Activated naive CD8-positive, alpha-beta T cell treated with anti-CD3 and anti-CD28 coated beads for 36 hours (primary cell): ENCODE results near the gene AGPAT3. TPM values are rescaled to one million over a fixed set of nuclear protein-coding genes. Genes with fewer than 3 reads are reported as not detected.
"Not testable (repeated sequence)": the region's sequence is repeated elsewhere in the genome, so short reads cannot be mapped to it uniquely, and the experiment has no call there.

Source experiments
- DNase-seq: peaks from one replicate; pipeline ENCODE4 v3.0.0; 2021
- H3K27ac Mint-ChIP-seq: one replicate; pipeline ENCODE4 v1.8.0; 2022; ENCODE audit warnings: mild to moderate bottlenecking, moderate library complexity, mixed read lengths
- H3K27me3 Mint-ChIP-seq: one replicate; pipeline ENCODE4 v1.8.0; 2022; ENCODE audit warnings: mild to moderate bottlenecking, mixed read lengths
- H3K36me3 Mint-ChIP-seq: one replicate; pipeline ENCODE4 v1.8.0; 2021; ENCODE audit warnings: mild to moderate bottlenecking, mixed read lengths
- H3K4me1 Mint-ChIP-seq: one replicate; pipeline ENCODE4 v1.8.0; 2021; ENCODE audit warnings: mixed read lengths
- H3K4me3 Mint-ChIP-seq: one replicate; pipeline ENCODE4 v1.8.0; 2022; ENCODE audit warnings: mild to moderate bottlenecking, moderate library complexity, mixed read lengths
- H3K9me3 Mint-ChIP-seq: one replicate; pipeline ENCODE4 v1.8.0; 2022; ENCODE audit warnings: mixed read lengths
- total RNA-seq, 2 experiments: library from RNA; stranded (reverse); gene quantifications; one replicate each; pipeline ENCODE4 v1.2.3, GENCODE V29; 2021

AGPAT3 gene
- total RNA-seq, 2 experiments from 2014 or later = 61.2 to 66.0 TPM

DNA sequence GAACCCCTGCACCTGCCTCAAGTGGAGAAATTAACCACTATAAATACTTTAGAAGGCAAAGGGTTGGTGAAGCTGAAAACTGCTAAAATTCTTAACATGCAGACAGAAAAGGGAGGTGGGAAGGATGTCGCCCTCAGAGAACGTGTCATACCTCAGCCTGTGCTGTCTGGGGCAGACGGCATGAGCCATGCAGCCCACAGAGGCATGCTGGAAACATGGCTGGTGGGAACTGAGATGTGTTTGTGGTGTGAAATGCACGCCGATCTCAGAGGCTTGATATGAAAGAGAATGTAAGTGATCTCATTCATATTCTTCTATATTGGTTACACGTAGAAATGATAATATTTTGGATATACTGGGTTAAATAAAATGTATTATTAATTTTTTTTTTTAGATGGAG lies 16.3 kb downstream of the AGPAT3 start:
- H3K4me3 Mint-ChIP-seq = no peak overlapping the region
- DNase-seq = peak; percentile 48
- H3K36me3 Mint-ChIP-seq = peaks cover 21% of the 10 kb centered on the region
- H3K27me3 Mint-ChIP-seq = no peaks in the 10 kb centered on the region
- H3K27ac Mint-ChIP-seq = peak overlapping the region; percentile 14
- no peaks in the 10 kb centered on the region for H3K9me3 Mint-ChIP-seq
- peaks cover 57% of the 10 kb centered on the region for H3K4me1 Mint-ChIP-seq

DNA sequence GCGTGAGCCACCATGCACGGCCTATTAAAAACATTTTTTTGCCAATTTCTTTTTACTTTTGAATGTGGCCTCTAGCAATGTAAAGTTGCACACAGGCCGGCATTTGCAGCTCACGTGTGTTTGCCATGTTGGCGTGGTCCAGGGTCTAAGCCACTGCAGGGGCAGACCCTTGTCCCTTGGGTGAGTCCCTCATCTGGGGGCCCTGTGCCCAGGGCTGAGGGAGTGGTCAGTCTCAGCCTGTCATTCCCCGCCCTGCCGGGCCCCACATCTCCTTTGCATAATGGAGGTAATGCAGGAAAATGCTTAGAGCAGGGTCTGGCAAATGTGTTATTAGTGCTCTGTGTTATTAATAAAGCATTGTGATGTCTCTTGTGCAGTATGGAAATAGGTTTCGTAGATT lies 16.9 kb downstream of the AGPAT3 start:
- no peak for DNase-seq
- Mint-ChIP-seq H3K27me3 (no peaks in the 10 kb centered on the region), H3K27ac (no peak overlapping the region), H3K4me3 (no peak overlapping the region), H3K36me3 (peaks cover 16% of the 10 kb centered on the region), H3K9me3 (no peaks in the 10 kb centered on the region), H3K4me1 (peaks cover 58% of the 10 kb centered on the region)

DNA sequence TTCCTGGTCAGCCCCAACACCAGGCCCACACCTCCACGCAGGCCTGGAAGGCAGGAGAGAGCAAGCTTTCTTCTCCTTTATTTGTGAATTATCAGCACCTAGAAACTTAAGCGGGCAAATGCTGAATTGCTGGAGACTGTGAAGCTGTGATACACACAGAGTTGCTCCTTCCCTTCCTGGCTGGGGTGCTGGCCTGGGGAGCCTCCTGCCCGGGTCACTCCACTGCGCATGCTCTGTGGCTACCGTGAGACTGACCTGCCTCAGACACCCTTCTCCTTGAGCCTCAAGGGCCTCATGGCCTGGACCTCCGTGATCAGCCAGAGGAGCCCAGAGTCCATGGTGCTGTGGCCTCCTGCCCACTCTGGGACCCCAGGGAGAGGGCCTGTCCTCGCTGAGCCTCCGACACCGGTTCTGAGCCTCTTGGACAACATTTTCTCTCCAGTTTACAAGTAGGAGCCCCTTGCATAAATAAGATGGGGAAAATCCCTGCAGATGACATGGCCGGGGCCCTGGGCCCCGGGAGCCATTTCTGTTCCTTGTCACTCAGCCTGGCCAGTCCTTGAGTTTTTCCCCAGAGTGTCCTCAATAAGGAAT lies 18.0 kb downstream of the AGPAT3 start:
- Mint-ChIP-seq H3K36me3 (peaks cover 13% of the 10 kb centered on the region), H3K4me1 (peaks cover 61% of the 10 kb centered on the region), H3K27me3 (no peaks in the 10 kb centered on the region), H3K9me3 (no peaks in the 10 kb centered on the region), H3K27ac (no peak overlapping the region), H3K4me3 (no peak overlapping the region)
- DNase-seq = no peak

DNA sequence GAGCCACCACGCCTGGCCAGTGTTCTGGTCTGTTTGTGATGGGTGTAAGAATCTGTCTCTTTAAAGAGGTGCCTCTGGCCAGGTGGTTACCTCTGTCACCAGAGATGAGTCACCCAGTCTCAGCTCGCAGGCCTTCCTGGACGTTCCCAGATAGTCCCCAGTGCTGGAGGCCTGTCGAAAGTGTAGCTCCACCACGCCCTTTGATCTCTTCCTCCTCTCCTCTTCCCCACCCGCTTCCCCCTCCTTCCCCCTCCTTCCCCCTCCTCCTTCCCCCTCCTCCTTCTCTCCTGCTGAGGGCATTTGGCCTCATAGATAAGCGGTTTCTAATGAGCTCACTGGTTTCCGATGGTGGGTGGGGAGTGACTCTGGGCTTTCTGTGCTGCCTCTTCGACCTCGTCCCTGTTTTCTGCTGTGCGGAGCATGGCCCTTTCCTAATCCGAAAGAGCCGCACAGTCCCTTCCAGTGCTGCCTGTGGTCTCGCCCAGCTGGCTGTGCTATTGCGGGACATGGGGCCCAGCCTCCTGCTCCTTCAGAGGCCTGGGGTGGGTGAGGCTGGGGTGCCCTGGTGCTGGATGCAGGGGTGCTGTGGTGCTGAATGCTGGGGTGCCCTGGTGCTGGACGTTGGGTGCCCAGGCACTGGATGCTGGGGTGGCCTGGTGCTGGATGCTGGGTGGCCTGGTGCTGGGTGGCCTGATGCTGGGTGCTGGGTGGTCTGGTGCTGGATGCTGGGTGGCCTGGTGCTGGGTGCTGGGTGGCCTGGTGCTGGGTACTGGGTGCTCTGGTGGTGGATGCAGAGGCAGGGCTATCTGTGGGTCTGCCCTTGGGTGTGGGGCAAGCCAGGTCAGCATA lies 19.2 kb downstream of the AGPAT3 start:
- peaks cover 66% of the 10 kb centered on the region for H3K4me1 Mint-ChIP-seq
- peak; percentile 31 for DNase-seq
- H3K4me3 Mint-ChIP-seq = peak overlapping the region; percentile 52
- H3K9me3 Mint-ChIP-seq = no peaks in the 10 kb centered on the region
- H3K27ac Mint-ChIP-seq = peak overlapping the region; percentile 77
- H3K27me3 Mint-ChIP-seq = no peaks in the 10 kb centered on the region
- H3K36me3 Mint-ChIP-seq = peaks cover 13% of the 10 kb centered on the region

DNA sequence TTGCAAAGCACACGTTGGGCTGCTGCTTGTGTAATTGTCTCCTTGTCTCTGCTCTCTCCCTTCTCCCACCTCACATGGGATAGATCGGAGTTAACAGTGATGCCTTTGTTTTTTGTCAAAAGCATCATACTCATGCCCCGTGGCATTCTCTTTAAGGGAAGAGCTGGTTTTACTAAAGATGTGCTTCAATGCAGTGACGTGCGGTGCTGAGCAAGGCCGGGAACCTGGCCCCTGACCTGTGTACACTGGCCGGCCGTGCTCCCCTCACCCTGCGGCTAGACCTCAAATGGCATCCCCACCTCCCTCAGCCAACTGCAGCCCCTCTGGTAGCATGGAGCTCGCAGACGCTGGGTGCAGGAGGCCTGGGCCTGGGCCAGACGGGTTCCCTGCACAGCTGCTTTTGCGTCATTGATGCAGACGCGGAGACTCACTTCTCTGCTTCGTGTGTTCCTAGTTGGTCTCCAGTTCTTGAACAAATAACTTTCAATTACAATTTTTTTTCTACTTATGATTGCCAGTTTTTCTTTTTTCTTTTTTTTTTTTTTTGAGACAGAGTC lies 19.9 kb downstream of the AGPAT3 start:
- H3K9me3 Mint-ChIP-seq = no peaks in the 10 kb centered on the region
- H3K36me3 Mint-ChIP-seq = peaks cover 18% of the 10 kb centered on the region
- no peak overlapping the region for H3K4me3 Mint-ChIP-seq
- no peak for DNase-seq
- H3K4me1 Mint-ChIP-seq = peaks cover 68% of the 10 kb centered on the region
- no peaks in the 10 kb centered on the region for H3K27me3 Mint-ChIP-seq
- H3K27ac Mint-ChIP-seq = peak overlapping the region; percentile 54

DNA sequence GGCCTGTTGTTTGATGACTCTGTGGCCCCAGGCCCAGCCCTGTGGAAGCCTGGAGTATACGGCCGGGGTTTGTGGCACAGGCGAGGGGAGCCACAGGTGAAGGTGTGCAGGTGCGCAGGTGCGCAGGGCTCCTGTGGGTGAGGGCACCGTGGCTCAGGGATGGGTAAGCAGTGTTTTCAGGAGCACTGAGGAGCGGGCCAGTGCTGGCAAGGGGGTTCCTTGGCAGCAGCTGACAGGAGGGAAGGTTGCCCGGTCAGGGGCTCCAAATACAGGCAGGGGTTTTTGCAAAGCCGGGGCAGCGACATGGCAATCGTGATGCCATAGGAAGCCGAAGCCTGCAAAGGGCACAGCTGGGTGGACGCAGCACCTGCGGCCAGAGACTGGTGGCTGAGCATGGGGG lies 20.7 kb downstream of the AGPAT3 start:
- no peak overlapping the region for H3K4me3 Mint-ChIP-seq
- peaks cover 63% of the 10 kb centered on the region for H3K4me1 Mint-ChIP-seq
- H3K27ac Mint-ChIP-seq = no peak overlapping the region
- peaks cover 20% of the 10 kb centered on the region for H3K36me3 Mint-ChIP-seq
- no peak for DNase-seq
- H3K9me3 Mint-ChIP-seq = no peaks in the 10 kb centered on the region
- no peaks in the 10 kb centered on the region for H3K27me3 Mint-ChIP-seq

DNA sequence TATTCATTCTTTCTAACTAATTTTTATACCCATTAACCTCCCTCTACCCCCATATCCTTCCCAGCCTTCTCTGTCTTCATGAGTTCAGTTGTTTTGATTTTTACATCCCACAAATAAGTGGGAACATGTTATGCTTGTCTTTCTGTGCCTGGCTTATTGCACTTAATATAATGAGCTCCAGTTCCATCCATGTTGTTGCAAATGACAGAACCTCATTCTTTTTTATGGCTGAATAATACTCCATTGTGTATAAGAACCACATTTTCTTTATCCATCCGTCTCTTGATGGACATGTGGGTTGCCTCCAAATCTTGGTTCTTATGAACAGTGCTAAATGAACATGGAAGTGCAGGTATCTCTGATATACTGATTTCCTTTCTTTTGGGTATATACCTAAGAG lies 21.5 kb downstream of the AGPAT3 start:
- no peaks in the 10 kb centered on the region for H3K27me3 Mint-ChIP-seq
- peaks cover 56% of the 10 kb centered on the region for H3K4me1 Mint-ChIP-seq
- peaks cover 25% of the 10 kb centered on the region for H3K36me3 Mint-ChIP-seq
- H3K4me3 Mint-ChIP-seq = no peak overlapping the region
- no peak for DNase-seq
- H3K9me3 Mint-ChIP-seq = no peaks in the 10 kb centered on the region
- H3K27ac Mint-ChIP-seq = no peak overlapping the region

DNA sequence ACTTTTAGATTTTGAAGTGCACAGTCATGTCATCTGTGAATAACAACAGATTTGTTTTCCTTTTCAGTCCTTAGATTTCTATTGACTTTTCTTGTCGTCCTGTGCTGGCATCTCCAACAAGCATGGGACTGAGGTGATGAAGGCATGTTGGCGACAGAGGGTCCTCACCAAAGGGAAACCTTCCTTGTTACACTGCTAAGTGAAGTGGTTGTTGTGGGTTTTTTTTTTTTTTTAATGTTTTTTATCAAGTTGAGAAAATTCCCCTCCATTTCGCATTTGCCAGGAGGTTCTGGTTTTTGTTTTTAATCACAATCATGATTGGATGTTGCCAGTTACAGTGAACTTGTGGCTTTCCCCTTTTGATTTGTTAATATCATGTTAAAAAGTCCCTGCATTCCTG lies 24.0 kb downstream of the AGPAT3 start:
- DNase-seq = no peak
- peaks cover 55% of the 10 kb centered on the region for H3K4me1 Mint-ChIP-seq
- H3K9me3 Mint-ChIP-seq = no peaks in the 10 kb centered on the region
- no peak overlapping the region for H3K4me3 Mint-ChIP-seq
- H3K36me3 Mint-ChIP-seq = peaks cover 33% of the 10 kb centered on the region
- H3K27me3 Mint-ChIP-seq = no peaks in the 10 kb centered on the region
- peak overlapping the region; percentile 12 for H3K27ac Mint-ChIP-seq

DNA sequence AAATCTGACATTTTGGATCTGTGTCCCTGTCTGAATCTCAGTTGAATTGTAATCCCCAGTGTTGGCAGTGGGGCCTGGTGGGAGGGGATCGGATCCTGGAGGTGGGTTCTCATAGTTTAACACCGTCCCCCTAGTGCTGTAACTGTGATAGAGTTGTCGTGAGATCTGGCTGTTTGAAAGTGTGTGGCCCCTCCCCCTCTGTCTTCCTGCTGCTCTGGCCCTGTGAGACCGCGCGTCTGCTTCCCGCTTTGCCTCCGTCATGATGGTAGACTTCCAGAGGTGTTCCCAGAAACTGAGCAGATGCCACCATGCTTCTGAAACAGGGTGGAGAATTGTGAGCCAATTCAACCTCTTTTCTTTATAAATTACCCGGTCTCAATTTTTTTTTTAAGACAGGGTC lies 25.0 kb downstream of the AGPAT3 start:
- Mint-ChIP-seq H3K27ac (peak overlapping the region; percentile 66), H3K4me1 (peaks cover 55% of the 10 kb centered on the region), H3K27me3 (no peaks in the 10 kb centered on the region), H3K36me3 (peaks cover 36% of the 10 kb centered on the region), H3K9me3 (no peaks in the 10 kb centered on the region), H3K4me3 (no peak overlapping the region)
- no peak for DNase-seq

DNA sequence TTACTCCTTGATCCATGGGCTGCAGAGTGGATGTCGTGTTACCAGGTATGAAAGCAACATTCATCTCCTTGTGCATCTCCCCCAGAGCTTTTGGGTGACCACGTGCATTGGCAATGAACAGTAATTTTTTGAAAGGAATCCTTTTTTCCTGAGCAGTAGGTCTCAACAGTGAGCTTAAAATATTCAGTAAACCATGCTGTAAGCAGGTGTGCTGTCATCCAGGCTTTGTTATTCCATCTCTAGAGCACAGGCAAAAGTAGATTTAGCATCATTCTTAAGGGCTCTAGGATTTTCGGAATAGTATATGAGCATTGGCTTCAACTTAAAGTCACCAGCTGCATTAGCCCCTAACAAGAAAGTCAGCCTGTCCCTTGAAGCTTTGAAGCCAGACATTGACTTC lies 27.3 kb downstream of the AGPAT3 start:
- Mint-ChIP-seq H3K4me3 (no peak overlapping the region), H3K4me1 (peaks cover 47% of the 10 kb centered on the region), H3K27ac (no peak overlapping the region), H3K9me3 (no peaks in the 10 kb centered on the region), H3K36me3 (peaks cover 33% of the 10 kb centered on the region), H3K27me3 (no peaks in the 10 kb centered on the region)
- DNase-seq = no peak

DNA sequence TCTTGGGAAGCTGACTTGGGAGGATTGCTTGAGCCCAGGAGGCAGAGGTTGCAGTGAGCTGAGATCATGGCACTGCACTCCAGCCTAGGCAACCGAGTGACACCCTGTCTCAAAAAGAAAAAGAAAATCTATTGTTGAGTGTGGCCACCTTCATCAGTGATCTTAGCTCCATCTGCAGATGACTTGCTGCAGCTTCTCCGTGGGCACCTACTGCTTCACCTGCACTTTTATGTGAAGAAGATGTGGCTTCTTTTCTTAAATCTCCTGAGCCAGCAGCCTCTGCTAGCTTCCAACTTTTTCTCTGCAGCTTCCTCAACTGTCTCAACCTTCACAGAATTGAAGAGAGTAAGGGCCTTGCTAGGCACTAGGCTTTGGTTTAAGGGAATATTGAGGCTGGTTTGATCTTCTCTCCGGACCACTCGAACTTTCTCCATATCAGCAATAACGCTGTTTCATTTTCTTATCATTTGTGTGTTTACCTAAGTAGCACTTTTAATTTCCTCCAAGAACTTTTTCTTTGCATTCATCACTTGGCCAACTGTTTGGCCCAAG lies 28.0 kb downstream of the AGPAT3 start:
- Mint-ChIP-seq H3K27me3 (no peaks in the 10 kb centered on the region), H3K27ac (peak overlapping the region; percentile 83), H3K4me3 (peak overlapping the region; percentile 70), H3K4me1 (peaks cover 44% of the 10 kb centered on the region), H3K9me3 (no peaks in the 10 kb centered on the region), H3K36me3 (peaks cover 36% of the 10 kb centered on the region)
- DNase-seq = no peak

DNA sequence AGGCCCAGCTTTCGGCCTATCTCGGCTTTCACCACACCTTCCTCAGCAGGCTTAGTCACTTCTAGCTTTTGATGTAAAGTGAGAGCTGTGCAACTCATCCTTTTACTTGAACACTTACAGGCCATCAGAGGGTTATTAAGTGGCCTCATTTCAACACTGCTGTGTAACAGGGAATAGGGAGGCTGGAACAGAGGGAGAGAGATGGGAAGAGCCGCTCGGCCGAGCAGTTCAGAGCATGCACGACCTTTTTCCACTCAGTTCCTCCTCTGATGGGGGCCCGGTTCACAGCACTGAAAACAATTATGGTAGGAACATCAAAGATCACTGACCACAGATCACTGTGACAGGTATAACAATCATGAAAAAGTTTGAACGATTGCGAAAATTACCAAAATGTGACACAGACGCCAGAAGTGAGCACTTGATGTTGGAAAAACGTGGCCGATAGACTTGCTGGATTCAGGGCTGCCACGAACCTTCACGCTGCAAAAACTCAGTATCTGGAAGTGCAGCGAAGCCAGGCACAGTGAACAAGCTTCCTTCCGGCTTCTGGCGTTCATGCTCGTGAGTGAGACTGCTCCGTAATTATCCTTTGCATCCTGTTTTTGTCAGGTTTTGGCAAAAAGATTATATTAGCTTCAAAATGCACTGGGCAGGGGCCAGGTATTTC lies 28.6 kb downstream of the AGPAT3 start:
- Mint-ChIP-seq H3K27me3 (no peaks in the 10 kb centered on the region), H3K36me3 (peaks cover 37% of the 10 kb centered on the region), H3K27ac (peak overlapping the region; percentile 83), H3K4me1 (peaks cover 42% of the 10 kb centered on the region), H3K9me3 (no peaks in the 10 kb centered on the region), H3K4me3 (peak overlapping the region; percentile 70)
- peak; percentile 38 for DNase-seq

DNA sequence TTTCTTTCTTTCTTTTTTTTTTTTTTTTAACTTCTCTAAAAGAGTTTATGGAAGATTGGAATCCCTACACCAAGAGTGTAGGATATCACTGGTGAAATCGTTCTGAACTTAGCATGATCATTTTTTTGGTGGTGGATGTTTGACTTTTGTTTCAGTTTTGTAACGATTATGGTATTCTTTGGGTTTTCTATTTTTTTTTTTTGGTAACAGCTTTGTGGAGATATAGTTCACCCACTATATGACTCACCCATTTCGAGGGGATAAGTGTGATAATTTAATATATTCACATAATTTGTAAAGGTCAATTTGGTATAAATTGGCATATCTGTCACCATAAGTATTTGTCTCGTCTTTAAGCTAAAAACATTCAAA lies 29.2 kb downstream of the AGPAT3 start:
- H3K4me1 Mint-ChIP-seq = peaks cover 38% of the 10 kb centered on the region
- H3K36me3 Mint-ChIP-seq = peaks cover 42% of the 10 kb centered on the region
- H3K27ac Mint-ChIP-seq = peak overlapping the region; percentile 83
- no peak for DNase-seq
- H3K9me3 Mint-ChIP-seq = no peaks in the 10 kb centered on the region
- H3K27me3 Mint-ChIP-seq = no peaks in the 10 kb centered on the region
- peak overlapping the region; percentile 70 for H3K4me3 Mint-ChIP-seq

DNA sequence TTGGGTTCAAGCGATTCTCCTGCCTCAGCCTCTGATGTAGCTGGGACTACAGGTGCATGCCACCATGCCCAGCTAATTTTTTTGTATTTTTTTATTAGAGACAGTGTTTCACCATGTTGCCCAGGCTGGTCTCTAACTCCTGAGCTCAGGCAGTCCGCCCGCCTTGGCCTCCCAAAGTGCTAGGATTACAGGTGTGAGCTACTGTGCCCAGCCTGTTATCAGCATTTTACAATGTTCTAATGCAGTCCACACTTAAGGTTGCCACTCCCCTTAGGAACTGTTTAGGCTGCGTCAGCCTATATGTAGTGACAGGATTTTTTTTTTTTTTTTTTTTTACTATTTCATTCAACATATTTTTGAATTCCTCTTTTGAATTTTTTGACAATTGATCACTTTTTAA lies 30.2 kb downstream of the AGPAT3 start:
- Mint-ChIP-seq H3K4me3 (no peak overlapping the region), H3K27ac (no peak overlapping the region), H3K9me3 (no peaks in the 10 kb centered on the region), H3K36me3 (peaks cover 41% of the 10 kb centered on the region), H3K27me3 (no peaks in the 10 kb centered on the region), H3K4me1 (peaks cover 30% of the 10 kb centered on the region)
- DNase-seq = no peak

DNA sequence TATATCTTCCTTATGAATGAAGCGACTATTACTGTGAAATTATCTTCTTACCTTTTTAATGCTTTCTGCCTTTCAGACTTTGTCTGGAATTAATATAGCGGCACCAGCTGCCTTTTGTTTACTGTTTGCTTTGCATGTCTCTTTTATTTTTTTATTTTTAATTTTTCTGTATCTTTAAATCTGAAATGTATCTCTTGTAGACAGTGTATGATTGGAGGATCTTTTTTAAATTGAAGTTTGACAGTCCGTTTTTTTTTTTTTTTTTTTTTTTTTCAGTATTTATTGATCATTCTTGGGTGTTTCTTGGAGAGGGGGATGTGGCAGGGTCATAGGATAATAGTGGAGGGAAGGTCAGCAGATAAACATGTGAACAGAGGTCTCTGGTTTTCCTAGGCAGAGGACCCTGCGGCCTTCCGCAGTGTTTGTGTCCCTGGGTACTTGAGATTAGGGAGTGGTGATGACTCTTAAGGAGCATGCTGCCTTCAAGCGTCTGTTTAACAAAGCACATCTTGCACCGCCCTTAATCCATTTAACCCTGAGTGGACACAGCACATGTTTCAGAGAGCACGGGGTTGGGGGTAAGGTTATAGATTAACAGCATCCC lies 31.8 kb downstream of the AGPAT3 start:
- Mint-ChIP-seq H3K36me3 (peaks cover 35% of the 10 kb centered on the region), H3K4me1 (peaks cover 35% of the 10 kb centered on the region)
- DNase-seq, H3K9me3 Mint-ChIP-seq, H3K4me3 Mint-ChIP-seq, H3K27ac Mint-ChIP-seq, H3K27me3 Mint-ChIP-seq: not testable (repeated sequence)
